GM21526 (cell line): Measurements from ENCODE around the gene STK38.

Experiments
- ATAC-seq: cut with Tn5 transposase; IDR thresholded peaks from one replicate; pipeline ENCODE4 v1.9.1; 2021; ENCODE audit warnings: moderate library complexity; ENCODE audit not compliant: unreplicated experiment, low FRiP score

Gene STK38

DNA sequence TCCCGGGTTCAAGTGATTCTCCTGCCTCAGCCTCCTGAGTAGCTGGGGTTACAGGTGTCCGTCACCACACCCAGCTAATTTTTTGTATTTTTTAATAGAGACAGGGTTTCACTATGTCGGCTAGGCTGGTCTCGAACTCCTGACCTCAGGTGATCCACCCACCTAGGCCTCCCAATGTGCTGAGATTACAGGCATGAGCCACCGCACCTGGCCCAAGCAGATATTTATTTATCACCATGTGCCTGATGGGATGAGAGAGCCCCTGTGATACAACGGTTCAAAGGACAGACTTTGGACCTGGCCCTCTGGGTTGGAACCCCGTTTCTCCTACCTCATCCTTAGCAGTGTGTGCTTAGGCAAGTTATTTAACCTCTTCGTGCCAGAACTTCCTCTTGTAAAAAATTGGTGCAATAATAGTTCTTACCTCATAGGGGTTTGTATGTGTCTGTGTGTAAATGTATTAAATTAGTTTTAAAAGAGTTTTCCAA, 19.2 kb upstream of the STK38 start:
- ATAC-seq, result no peak

DNA sequence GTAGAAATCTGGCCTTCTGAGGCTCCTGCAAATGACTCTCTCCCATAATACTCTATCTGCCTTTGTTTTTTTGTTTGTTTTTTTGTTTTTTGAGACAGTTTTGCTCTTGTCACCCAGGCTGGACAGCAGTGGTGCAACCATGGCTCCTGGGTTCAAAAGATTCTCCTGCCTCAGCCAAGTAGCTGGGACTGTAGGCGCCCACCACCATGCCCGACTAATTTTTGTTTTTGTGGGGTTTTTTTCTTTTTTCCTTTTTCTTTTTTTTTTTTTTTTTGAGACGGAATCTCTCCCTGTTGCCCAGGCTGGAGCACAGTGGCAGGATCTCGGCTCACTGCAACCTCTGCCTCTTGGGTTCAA, 16.6 kb upstream of the STK38 start:
- no peak for ATAC-seq

DNA sequence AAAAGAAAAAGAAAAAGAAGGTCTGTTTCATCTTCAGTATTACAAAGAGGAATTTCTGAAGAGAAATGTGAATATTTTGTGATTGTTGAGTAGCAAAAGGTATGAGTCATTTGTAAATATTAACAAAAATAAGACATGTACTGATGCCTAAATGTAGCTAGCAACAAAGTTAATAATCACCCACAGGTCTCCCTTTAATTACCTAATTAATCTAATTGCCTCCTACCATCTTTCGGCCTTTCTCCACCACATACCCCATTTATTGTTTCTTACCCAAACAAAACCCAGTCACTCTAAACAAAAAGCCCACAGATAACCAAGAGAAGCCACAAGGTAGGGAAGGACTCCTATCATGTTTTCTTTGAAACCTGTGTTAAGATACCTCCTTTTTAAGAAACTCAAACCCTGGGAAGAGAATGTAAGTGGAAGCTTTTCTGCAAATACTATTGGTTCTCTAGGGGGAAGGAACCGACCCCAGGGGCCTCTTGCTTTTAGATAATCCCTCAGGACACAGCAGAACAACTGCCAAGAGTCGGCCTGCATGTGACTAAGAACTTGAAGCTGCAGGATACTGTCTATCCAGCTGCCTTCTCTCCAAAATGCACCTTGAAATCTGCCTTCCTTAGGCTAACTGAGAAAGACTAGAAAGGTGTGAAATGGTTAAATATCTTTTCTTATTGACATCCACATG, 16.1 kb upstream of the STK38 start:
- ATAC-seq, result no peak

GRCh38 chr6:36560822-36561221, 13.5 kb upstream of the STK38 start:
- no peak for ATAC-seq

DNA sequence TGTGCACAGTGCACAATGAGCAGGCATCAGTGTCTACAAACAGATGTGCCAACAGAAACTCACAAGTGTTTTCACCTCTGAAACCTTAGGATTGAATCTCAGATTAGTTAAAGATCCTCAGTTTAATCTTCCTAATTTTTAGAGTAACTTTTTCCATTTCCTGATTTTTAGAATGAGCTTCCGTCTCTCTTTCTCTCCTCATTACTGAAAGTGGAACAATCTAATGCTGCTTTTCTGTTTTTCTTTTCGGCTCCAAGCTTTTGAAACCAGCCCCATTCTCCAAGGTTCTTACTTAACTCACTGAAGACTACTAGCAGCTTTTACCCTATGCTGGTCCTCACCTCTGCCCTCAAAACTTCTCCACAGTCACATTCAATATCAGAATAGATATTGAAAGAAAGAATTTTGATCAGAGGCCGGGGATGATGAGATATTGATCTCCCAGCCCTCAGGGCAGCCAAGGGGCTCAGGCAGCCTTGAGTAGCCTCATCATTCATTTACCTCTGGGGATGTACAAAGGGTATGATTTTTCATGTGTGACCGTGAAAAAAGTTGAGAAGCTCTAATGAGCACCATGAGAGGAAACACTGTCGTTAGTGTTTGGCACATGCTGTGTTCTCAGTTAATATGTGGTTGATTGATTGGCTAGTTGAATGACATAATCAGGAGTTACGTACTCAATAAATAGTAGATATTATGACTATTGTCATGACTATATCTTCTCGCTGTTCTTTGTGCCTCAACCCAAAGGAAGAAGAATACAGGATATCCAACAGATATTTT, 11.9 kb upstream of the STK38 start:
- no peak for ATAC-seq

DNA sequence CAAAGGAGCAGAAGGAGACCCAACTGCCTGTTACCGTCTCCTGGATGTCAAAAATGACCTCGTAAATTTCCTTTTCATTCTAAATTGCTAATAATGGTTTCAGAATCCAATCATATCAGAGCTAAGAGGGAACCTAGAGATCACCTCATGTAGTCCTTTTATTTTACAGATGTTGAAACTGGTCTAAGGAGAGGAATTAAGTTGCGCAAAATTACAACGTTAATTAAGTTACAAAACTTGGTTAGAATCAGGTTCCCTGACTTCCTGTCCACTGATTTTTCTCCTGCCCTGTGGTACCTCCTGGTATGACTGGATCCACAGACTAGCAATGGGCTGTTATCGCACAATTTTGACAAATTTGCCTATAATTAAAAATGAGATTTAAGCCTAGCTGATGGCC, 9.0 kb upstream of the STK38 start:
- ATAC-seq, result no peak

- ATAC-seq, result no peak
These were observed 8.5 kb upstream of the STK38 start for GRCh38 chr6:36555750-36556252.

DNA sequence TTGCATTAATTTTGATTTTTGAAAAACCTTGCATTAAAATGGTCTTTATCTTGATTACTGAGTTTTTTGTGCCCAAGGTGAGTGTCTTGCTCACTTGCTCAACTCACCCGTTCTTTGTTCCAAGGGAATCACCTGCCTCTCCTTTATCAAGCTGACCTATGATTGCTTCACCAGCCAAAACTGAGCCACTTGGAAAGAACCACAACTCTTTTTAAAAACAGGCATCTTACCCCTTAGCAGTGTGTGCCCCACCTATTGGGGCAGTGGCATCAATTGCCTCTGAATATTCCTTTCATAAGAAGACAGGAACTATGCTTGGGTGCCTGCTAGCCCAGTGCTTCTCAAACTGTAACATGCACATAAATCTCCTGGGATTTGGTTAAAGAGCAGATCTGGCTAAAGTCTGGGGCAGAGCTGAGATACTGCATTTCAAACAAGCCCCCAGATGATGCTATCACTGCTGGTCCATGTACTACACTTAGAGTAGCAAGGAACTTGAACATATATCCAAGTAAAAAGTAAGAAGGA, 3.3 kb upstream of the STK38 start:
- no peak for ATAC-seq

DNA sequence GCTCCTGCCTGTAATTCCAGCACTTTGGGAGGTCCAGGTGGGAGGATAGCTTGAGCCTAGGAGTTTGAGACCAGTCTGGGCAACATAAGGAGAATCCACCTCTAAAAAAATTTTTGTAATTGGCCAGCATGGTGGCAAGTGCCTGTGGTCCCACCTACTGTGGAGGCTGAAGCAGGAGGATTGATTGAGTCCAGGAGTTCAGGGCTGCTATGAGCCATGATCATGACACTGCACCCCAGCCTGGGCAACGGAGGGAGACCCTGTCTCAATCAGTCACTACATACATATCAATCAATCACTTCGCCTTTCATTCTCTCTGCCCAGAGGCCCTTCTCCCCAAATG, 1.1 kb upstream of the STK38 start:
- no peak for ATAC-seq

DNA sequence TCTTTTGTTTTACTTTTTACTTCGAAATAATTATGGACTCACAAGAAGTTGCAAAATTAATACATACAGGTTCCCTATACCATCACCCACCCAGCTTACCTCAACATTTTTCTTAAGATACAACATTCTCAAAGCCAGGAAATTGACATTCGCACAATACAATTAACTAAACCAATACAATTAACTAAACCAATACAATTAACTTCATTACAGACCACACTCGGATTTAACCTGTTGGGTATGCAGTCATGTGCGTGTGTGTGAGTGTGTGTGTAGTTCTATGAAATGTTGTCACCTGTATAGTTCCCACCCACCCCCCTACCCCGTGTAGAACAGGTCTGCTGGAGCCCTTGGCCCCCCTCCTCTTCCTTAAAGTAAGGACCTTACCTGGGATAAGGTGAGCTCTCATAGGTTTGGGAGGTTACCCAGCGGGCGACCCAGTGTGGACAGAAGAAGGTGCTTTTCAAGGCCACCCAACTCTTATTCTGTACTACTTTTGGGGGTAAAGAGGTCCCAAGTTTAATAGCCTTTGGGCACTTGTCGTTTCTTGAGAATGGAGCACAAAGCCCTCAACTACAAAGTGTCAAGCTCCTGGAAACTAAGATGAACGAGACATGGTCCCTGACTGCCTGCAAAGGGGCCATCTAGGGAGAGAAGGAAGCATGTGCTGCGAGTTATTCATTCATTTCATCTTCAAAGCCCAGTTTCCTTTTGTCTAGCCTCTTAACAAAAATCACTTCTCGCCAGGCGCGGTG, 544 bp upstream of the STK38 start:
- ATAC-seq, result no peak

GRCh38 chr6:36546308-36546919, 865 bp downstream of the STK38 start:
- no peak for ATAC-seq

DNA sequence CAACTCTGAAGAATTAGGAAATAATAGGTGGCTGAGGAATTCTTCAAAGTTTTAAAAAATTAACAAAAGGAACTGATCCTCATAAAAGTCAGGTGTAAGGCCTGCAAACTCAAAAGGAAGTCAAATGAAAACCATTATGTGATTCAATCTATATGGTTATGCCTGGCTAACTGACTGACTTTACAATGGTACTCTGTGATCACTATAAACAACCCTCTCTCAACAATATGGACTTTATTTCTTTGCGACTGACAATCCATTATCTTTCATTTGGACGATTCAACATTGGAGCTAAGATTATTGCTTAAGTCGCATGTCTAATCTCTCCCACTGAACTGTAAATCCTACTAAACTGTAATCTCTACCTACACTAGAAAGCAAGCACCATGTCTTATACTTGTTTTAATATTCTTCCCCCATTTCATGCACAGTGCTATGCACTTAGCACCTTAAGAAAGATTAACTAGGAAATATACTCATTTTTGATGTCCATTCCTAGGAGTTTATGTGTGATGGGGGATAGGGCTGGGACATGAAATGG, 1.4 kb downstream of the STK38 start:
- ATAC-seq, result no peak

DNA sequence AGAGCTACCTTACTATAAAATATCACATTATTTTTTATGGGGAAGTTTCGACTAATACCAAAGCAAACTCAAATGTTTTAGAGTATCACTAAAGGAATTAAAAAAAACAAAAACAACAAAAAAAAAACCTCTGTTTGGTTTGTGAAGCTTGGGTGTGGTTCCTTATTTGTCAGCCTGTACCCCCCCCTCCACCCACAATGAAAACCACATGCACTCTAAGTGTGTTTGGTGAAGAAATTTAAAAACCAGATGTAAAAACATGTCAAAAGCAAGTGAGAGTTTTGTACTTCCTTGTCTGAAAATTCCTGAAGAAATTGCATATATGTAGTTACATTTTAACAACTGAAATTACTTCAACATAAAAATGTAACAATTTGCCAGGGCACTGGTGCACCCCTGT, 3.1 kb downstream of the STK38 start:
- ATAC-seq, result no peak

GRCh38 chr6:36542041-36542440, 5.2 kb downstream of the STK38 start:
- no peak for ATAC-seq

DNA sequence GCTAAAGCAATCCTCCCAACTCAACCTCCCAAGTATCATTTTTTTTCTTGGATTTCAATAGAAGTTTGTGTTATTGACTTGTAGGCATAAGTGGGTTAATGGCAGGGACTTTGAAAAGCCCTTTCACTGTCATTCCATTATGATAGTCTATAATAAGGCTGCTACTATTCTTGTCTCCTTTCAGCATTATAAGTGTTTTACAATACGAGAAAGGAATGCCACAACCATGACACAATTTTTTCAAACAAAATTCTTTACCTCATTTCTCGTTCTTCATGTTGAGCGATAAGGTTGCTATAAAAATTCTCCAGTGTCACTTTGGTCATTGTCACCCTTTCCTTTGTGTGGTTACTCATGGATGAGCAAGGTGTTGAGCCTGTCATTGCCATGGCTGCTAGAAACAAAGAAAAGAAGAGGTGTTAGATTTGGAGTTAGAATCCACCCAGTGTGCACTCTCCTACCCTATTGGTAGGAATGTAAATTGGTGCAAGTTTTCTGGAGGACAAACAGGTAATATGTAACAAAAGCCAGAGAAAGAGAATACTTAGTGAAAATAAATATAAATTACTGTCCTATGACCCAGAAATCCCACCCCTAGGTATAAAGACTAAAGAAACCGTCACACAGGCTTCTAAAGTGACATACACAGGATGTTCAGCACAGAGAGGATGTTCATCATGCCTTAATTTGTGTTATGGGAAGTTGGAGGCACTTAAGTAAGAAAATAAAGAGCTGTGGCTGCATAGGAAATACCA, 7.3 kb downstream of the STK38 start:
- ATAC-seq, result no peak

DNA sequence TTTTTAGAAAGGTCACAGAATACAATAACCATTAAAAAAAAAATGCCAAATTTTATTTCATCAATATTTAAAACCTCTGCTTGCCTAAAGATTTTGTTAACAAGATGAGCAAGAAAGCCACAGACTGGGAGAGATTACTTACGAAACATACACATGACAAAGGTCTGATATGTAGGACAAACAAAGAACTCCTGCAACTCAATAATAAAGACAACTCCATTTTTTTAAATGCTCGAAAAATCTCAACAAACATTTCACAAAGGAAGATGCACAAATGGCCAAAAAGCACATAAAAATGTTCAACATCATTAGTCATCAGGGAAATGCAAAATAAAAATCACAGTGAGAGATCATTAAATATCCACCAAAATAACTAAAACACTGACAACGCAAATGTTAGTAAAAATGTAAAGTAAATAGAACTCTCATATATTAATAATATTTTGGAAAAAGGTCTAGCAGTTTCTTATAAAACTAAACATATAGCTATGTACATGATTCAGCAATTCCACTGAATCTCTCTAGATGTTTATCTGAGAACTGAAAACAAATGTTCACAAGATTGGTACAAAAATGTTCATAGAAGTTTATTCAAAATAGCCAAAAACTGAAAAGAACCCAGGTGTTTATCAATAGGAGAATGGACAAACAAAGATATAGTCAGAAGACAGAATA, 10.3 kb downstream of the STK38 start:
- no peak for ATAC-seq

DNA sequence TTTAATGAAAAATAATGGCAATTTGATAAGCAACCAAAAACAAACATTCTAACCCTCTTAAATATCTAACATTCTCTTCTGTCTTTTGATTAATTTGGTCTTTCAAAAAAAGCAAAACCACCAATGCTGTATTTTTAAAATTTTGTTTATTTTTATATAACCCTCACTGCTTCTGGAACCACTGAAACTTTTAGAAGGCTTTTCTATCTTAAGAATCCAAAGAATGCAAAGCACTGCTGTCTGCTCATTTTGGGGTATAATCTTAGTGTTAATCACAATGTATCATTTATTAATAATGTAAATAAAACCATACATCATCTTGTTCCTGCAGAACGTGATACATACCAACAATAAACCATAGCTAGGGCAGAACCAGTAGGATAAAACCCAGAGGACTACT, 14.0 kb downstream of the STK38 start:
- ATAC-seq, result no peak

GRCh38 chr6:36526066-36526465, 21.2 kb downstream of the STK38 start:
- no peak for ATAC-seq

- no peak for ATAC-seq
These were observed 21.9 kb downstream of the STK38 start for GRCh38 chr6:36525346-36525745.
